ENCODE measurements around the gene KLHL10.

DNA sequence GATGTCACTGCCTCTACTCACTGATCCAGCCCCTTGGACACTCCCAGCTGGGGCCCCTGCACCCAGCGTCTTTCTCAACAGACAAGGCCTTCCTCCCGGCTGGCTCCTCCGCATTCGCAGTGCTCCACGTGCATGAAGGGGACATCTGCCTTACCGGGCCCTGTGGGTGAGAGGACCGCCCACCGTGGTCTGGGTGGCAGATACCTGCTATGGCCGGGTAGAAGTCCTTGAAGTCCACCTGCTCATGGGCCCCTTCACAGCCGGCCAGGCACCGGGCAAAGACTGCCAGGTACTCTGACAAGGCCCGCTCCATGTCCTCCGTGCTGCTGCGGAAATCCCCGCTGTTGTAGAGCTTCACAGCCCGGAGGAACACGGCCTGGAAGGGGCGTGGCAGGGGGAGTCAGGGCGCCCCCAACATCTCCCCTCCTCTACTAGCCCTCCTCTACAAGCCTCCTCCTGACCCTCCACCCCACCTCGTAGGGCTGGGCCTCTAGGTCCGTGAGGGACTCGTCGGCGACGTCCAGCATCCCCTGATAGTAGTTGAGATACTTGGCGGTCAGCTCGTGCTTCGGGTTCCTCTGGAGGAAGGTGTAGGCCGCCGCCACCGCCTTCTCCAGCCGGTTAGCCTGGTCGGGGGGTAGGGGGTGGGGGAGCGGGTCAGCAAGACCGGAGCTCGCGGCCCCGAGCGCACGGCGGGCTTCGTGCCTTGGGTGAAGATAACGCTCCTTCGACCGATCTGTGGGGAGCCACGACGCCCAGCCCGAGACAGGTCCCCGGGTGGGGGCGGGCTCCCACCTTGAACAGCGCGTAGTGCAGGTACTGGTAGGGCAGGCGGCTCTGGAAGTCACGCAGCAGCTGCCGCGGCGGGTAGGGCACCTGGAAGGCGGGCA is 26.7 kb upstream of the KLHL10 start:
- no peak for TF ChIP-seq CTCF (IDR thresholded peaks at IDR 0.05)
- TF ChIP-seq POLR2A (IDR thresholded peaks at IDR 0.05), result no peak

Measured in esophagus squamous epithelium (tissue), 4 donors.